ENCODE measurements around the gene PDZRN3. TPM values are rescaled to one million over a fixed set of nuclear protein-coding genes. Genes with fewer than 3 reads are reported as not detected.
"Not testable (repeated sequence)": the region's sequence is repeated elsewhere in the genome, so short reads cannot be mapped to it uniquely, and the experiment has no call there.

Gene PDZRN3
- total RNA-seq, 1 donor from 2014 or later = 16.0 TPM

GRCh38 chr3:73465926-73466325 is 158.8 kb downstream of the PDZRN3 start:
- Histone ChIP-seq H3K27me3 (ENCODE audit: low read depth) (no peaks in the 10 kb centered on the region), H3K4me1 (peaks cover 3% of the 10 kb centered on the region), H3K36me3 (no peaks in the 10 kb centered on the region), H3K9me3 (no peaks in the 10 kb centered on the region), H3K27ac (no peak overlapping the region), H3K4me3 (no peak overlapping the region)
- no peak for ATAC-seq
- intact Hi-C loops (cut with DNase I) = no loop called here
- no peak for TF ChIP-seq CTCF (IDR thresholded peaks at IDR 0.05)
- DNase-seq = no peak

GRCh38 chr3:73464126-73464525 is 160.6 kb downstream of the PDZRN3 start:
- H3K36me3 ChIP-seq; H3K27me3 ChIP-seq (ENCODE audit: low read depth); H3K4me3 ChIP-seq; DNase-seq; H3K4me1 ChIP-seq; H3K9me3 ChIP-seq; ATAC-seq; H3K27ac ChIP-seq; intact Hi-C loops (cut with DNase I): not testable (repeated sequence)

GRCh38 chr3:73461547-73461946 is 163.2 kb downstream of the PDZRN3 start:
- Histone ChIP-seq H3K9me3 (no peaks in the 10 kb centered on the region), H3K27ac (no peak overlapping the region), H3K4me1 (peaks cover 6% of the 10 kb centered on the region), H3K4me3 (no peak overlapping the region), H3K36me3 (no peaks in the 10 kb centered on the region), H3K27me3 (ENCODE audit: low read depth) (no peaks in the 10 kb centered on the region)
- no peak for ATAC-seq
- intact Hi-C loops (cut with DNase I) = no loop called here
- no peak for DNase-seq
- TF ChIP-seq CTCF (IDR thresholded peaks at IDR 0.05) = no peak

GRCh38 chr3:73459711-73460110 is 165.0 kb downstream of the PDZRN3 start:
- intact Hi-C loops (cut with DNase I) = loop anchor here (5.0 kb wide), 1 partner anchor 43 kb away; no protein-coding TSS in a partner anchor

GRCh38 chr3:73453666-73454065 is 171.1 kb downstream of the PDZRN3 start:
- H3K4me1 ChIP-seq = peaks cover 19% of the 10 kb centered on the region
- TF ChIP-seq CTCF (IDR thresholded peaks at IDR 0.05) = no peak
- no peaks in the 10 kb centered on the region for H3K36me3 ChIP-seq
- intact Hi-C loops (cut with DNase I) = no loop called here
- no peaks in the 10 kb centered on the region for H3K27me3 ChIP-seq (ENCODE audit: low read depth)
- H3K4me3 ChIP-seq = no peak overlapping the region
- DNase-seq (no peak), ATAC-seq (peak; percentile 42 to 55)
- H3K9me3 ChIP-seq = no peaks in the 10 kb centered on the region
- H3K27ac ChIP-seq = no peak overlapping the region

More at GRCh38 chr3:73459711-73460110, 165.0 kb downstream of the PDZRN3 start:
- H3K4me1 ChIP-seq = peaks cover 6% of the 10 kb centered on the region
- no peaks in the 10 kb centered on the region for H3K27me3 ChIP-seq (ENCODE audit: low read depth)
- no peak overlapping the region for H3K4me3 ChIP-seq
- DNase-seq (no peak), ATAC-seq (no peak)
- no peak overlapping the region for H3K27ac ChIP-seq
- H3K36me3 ChIP-seq = no peaks in the 10 kb centered on the region
- no peak for TF ChIP-seq CTCF (IDR thresholded peaks at IDR 0.05)
- H3K9me3 ChIP-seq = no peaks in the 10 kb centered on the region

- Histone ChIP-seq H3K27me3 (ENCODE audit: low read depth) (no peaks in the 10 kb centered on the region), H3K36me3 (no peaks in the 10 kb centered on the region), H3K4me1 (peaks cover 19% of the 10 kb centered on the region), H3K4me3 (no peak overlapping the region), H3K27ac (no peak overlapping the region), H3K9me3 (no peaks in the 10 kb centered on the region)
- intact Hi-C loops (cut with DNase I) = no loop called here
- ATAC-seq = no peak
- no peak for TF ChIP-seq CTCF (IDR thresholded peaks at IDR 0.05)
- no peak for DNase-seq
These were observed 172.0 kb downstream of the PDZRN3 start for GRCh38 chr3:73452729-73453128.
